ENCODE data around the gene GATAD1.
"Not testable (repeated sequence)": the region's sequence is repeated elsewhere in the genome, so short reads cannot be mapped to it uniquely, and the experiment has no call there.

GATAD1 gene

DNA sequence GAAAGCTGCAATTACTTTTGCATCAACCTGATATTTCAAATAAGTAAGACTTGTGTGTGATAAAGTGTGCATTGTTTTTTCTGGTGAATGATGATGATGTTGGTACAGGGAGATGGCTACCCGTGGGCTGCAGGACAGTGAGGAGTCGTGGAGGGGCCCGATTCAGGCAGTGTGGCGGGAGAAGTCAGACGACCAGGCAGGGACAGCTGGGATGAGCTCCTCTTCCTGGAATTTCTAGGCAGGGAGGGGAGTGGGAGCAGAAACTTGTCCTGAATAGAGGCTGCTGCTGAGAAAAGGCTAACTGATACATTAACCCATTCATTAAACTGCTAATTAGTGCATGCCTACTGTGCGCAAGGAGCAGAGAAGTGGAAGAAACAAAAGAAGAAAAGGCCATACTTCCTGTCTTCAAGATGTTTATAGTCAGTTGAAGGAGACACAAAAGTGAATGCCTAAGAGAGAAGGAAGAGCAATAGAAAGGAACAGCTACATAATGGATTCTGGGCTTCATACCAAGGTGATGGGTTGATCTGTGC is 9.3 kb upstream of the GATAD1 start:
- no peak for DNase-seq

DNA sequence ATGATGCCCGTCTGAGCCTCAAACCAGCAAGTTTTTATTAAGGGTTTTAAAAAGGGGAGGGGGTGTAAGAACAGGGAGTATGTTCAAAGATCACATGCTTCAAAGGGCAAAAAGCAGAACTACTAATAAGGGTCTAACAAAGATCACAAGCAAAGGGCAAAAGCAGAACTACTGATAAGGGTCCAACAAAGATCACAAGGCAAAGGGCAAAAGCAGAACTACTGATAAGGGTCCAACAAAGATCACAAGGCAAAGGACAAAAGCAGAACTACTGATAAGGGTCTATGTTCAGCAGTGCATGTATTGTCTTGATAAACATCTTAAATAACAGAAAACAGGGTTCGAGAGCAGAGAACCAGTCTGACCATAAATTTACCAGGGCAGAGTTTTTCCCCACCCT is 4.6 kb upstream of the GATAD1 start:
- DNase-seq = not testable (repeated sequence)

DNA sequence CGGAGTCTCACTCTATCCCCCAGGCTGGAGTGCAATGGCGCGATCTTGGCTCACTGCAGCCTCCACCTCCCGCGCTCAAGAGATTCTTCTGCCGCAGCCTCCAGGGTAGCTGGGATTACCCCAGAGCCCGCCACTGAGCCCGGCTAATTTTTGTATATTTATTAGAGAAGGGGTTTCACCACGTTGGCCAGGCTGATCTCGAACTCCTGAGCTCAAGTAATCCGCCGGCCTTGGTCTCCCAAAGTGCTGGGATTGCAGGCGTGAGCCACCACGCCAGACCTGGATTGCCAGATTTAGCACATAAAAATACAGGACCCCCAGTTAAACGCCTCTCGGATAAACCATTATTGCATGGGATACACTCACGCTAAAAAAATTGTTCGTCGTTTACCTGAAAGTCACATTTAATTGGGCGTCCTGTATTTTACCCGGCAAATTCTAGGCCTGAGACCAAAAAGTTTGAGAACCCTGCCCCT is 375 bp upstream of the GATAD1 start:
- no peak for DNase-seq

GRCh38 chr7:92448205-92448747 is 994 bp downstream of the GATAD1 start:
- no peak for DNase-seq

DNA sequence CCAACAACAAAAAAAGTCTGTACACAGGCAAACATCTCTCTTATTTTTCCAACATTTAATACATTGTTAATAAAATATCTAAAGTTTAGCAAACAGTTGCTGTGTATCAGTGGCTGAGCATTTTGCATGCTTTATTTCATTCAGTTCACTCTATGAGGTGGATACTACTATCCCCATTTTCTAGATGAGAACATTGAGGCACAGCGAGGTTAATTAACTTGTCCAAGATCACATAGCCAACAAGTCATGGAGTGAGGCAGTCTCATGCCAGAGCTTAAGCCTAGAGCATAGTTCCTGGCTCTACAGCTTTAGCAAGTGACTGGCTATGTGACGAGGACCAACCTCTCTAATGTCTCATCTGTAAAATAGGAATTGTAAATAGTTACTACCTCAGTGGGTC is 4.4 kb downstream of the GATAD1 start:
- no peak for DNase-seq

DNA sequence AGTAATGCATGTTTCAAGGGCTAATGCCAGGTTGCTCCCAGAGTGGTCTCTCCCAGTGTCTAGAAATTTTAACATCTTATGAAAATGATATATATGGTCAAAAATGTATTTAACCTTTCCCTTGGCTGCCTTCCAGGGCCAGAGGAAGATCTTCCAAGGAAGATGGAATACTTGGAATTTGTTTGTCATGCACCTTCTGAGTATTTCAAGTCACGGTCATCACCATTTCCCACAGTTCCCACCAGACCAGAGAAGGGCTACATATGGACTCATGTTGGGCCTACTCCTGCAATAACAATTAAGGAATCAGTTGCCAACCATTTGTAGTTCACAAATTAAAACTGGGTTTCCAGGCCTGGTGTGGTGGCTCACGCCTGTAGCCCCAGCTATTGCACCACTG is 9.0 kb downstream of the GATAD1 start:
- DNase-seq = no peak

- DNase-seq = no peak
Observed at GRCh38 chr7:92460109-92460508, 12.8 kb downstream of the GATAD1 start.

DNA sequence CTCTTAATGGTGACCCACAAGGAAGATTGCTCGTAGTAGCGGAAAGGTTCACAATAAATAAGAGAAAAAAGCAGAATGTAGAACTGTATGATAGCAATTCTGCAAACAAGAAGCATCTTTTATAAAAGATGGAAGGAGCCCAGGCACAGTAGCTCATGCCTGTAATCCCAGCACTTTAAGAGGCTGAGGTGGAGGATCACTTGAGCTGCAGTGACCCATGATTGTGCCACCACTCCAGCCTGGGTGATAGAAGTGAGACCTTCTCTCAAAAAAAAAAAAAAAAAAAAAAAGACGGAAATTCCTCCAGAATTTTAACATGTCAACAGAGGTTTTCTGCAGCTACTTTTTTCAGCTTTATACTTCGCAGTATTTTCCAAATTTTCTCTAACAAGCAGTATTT is 13.2 kb downstream of the GATAD1 start:
- DNase-seq = no peak

- DNase-seq = peak; percentile 21
Observed at GRCh38 chr7:92461027-92462003, 14.0 kb downstream of the GATAD1 start.

GRCh38 chr7:92462560-92462959 is 15.3 kb downstream of the GATAD1 start:
- DNase-seq = no peak

DNA sequence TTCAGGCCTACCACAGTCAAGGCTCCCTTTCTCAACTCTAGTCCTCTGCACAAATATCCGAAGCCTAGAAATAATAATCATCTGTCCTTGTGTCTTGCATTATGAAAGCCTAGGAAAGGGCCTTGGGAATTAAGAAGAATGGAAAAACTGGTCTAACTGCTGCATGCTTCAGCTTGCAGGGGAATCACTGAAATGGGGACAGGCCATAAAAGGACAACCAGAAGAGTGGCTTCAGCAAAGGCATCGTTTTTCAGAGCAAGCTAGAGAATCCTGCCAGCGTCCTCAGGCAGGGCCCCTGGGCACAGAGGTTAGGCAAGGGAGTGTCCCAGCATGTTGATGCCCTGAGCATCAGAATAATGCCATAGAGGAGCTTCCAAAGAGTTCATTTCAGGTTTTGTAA is 17.2 kb downstream of the GATAD1 start:
- no peak for DNase-seq

GRCh38 chr7:92466682-92467081 is 19.4 kb downstream of the GATAD1 start:
- no peak for DNase-seq

DNA sequence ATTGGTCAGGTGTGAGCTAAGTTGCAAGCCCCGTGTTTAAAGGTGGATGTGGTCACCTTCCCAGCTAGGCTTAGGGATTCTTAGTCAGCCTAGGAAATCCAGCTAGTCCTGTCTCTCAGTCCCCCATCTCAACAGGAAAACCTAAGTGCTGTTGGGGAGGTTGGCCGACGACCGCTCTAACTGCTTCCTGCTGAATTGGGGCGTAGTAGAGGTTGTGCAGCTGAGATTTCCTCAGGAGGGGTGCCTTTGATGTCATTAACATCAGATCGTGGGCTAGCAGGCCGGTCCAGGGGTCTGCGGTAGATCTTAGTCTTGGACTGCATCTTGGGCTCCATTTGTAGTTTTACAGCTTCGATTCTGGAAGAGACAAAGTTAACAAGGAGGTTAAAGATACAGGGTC is 21.3 kb downstream of the GATAD1 start:
- not testable (repeated sequence) for DNase-seq

DNA sequence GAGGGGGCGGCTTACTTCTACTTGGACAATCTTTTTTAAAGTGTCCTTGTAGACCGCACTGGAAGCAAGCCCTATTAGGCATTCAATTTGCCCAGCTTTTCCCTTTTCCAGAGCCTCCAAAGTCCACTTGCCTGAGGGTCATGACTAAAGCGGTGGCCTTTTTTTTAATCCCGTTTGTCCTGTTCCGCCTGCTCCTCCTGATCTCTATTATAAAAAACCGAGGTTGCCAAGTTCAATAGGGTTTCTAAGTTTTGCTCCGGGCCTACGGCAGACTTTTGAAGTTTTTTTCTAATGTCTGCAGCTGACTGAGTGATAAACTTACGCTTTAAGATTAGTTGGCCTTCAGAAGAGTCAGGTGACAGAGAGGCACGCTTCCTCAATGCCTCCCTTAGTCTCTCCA is 26.7 kb downstream of the GATAD1 start:
- DNase-seq = not testable (repeated sequence)

DNA sequence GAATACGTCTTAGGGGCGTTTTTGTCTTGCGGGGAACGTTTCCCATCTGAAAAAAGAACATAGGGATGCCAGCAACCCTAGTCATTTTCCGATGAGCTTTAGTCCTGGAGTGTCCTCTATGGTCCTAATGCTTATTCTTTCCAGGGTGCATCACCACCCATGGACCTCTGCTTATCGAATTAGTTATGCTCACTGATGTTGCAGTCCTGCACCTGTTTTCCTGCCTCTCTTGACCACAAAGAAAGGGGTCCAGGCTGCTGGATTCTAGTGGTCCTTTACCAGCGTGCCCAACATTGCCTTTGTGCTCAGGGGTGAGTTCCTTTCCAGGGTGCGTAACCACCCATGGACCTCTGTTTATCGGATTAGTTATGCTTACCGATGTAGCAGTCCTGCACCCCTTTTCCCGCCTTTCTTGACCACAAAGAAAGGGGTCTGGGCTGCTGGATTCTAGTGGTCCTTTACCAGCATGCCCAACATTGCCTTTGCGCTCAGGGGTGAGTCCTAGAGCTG is 28.0 kb downstream of the GATAD1 start:
- DNase-seq = not testable (repeated sequence)

- DNase-seq = not testable (repeated sequence)
Observed at GRCh38 chr7:92475851-92476590, 28.7 kb downstream of the GATAD1 start.

DNA sequence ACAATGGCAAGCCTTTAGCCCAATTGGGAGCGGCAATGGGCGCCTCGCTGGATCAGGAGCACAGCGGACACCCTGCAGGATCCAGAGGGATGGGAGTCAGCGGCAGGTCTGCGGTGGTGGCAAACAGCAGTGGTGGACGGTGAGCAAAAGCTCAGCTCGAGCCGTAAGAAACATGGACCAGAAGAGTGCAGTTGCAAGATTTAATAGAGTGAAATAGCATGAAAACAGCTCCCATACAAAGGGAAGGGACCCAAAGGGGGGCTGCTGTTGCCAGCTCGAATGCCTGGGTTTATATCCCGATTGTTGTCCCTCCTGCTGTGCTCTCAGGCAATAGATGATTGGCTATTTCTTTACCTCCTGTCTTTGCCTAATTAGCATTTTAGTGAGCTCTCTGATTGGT is 30.4 kb downstream of the GATAD1 start, which contains the start of gene ERVW-1:
Gene ERVW-1 (minus strand): TSS at position 266 of the 400 bp plus-strand sequence. CDS start 7,565 bp downstream, outside the sequence.
- DNase-seq = not testable (repeated sequence)

- no peak for DNase-seq
Observed at GRCh38 chr7:92478095-92478494, 30.8 kb downstream of the GATAD1 start.

- DNase-seq = no peak
Observed at GRCh38 chr7:92478711-92479110, 31.4 kb downstream of the GATAD1 start.

- DNase-seq = not testable (repeated sequence)
Observed at GRCh38 chr7:92479146-92479545, 31.9 kb downstream of the GATAD1 start.

DNA sequence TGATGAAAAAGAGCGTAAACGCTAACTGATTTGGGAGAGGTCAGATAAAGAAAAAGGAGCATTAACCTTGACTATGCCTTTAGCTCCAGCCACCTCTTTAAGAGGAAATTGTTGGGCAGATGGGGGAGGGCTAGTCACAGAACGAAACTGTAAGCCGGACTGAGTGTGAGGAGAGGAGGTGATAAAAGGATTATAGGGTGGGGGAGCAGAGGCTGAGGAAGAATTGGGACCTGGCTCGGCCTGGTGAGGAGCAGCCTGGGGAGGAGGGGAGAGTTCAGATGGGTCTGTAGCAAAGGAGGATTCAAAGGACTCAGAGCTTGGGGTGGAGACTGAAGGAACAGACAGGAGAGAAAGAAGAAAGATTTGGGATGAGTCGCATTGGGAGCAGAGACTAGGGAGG is 36.3 kb downstream of the GATAD1 start:
- not testable (repeated sequence) for DNase-seq

DNA sequence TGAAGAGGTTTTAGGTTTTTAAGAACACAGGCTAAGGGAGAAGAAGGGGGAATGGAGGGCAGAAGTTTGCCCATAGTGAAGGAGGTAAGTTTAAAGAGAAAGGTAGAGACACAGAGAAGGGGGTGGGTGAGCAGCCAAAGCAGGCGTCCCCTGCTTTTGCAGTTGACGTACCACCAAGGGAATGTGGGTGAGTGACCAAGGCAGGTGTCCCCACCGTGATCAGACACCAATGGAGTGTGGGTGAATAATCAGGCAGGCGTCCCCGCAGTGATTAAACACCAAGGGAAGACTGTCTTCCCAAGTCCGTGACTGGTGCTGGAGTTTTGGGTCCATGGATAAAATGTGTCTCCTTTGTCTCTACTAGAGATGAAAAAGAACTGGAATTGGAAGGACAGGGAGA is 36.9 kb downstream of the GATAD1 start:
- not testable (repeated sequence) for DNase-seq
